IMR-90 (cell line): ENCODE results near the gene KLHL17. TPM values are rescaled to one million over a fixed set of nuclear protein-coding genes. Genes with fewer than 3 reads are reported as not detected.

Experiments
- ATAC-seq: fragments of 200-7000 bp; cut with Tn5 transposase; 2 replicates; pipeline ENCODE4 v1.9.1; 2020; ENCODE audit warnings: low read depth, mild to moderate bottlenecking, moderate library complexity
- BruUV-seq: library from RNA; stranded (reverse); fragments of 400-500 nt; replicated peaks from 2 replicates; lab custom pipeline; 2021; lab: Mats Ljungman, UMichigan
- CTCF ChIA-PET: fragments of 300-600 bp; formaldehyde crosslinking; extraction: SDS; loops from one replicate; lab custom pipeline; 2021; ENCODE audit warnings: antibody characterized with exemption; lab: Yijun Ruan, JAX
- POLR2A ChIA-PET: fragments of 300-600 bp; sonication (Branson Sonifier 250); formaldehyde crosslinking; loops from one replicate; lab custom pipeline; 2022; ENCODE audit warnings: antibody characterized with exemption; ENCODE audit not compliant: unreplicated experiment; lab: Charles Lee
- DNase-seq: peaks from one replicate; pipeline ENCODE4 v3.0.0; 2013
- H2AFZ ChIP-seq: replicated peaks from 2 replicates; pipeline ENCODE3; 2013; ENCODE audit warnings: low read length, mild to moderate bottlenecking; ENCODE audit not compliant: poor library complexity
- H2AK5ac ChIP-seq: 2 replicates; pipeline ENCODE4 v1.6.1; 2013; ENCODE audit warnings: low read depth, low read length, inconsistent platforms
- H2AK9ac ChIP-seq: replicated peaks from 2 replicates; pipeline ENCODE3; 2013; ENCODE audit warnings: mild to moderate bottlenecking, low read depth, low read length, moderate library complexity; ENCODE audit not compliant: poor library complexity
- H2BK120ac ChIP-seq: 2 replicates; pipeline ENCODE4 v1.6.1; 2013; ENCODE audit warnings: low read depth, low read length, inconsistent platforms
- H2BK15ac ChIP-seq: 3 replicates; pipeline ENCODE4 v1.6.1; 2013; ENCODE audit warnings: low read depth, low read length, inconsistent platforms
- H2BK20ac ChIP-seq: 2 replicates; pipeline ENCODE4 v1.6.1; 2013; ENCODE audit warnings: low read depth, mild to moderate bottlenecking, inconsistent platforms, low read length, moderate library complexity
- H2BK5ac ChIP-seq: 2 replicates; pipeline ENCODE4 v1.6.1; 2013; ENCODE audit warnings: mild to moderate bottlenecking, low read depth, low read length, inconsistent platforms; ENCODE audit not compliant: poor library complexity, severe bottlenecking
- H3K14ac ChIP-seq: replicated peaks from 2 replicates; pipeline ENCODE4 v1.6.1; 2013; ENCODE audit warnings: low read depth, low read length, inconsistent platforms
- H3K18ac ChIP-seq: 2 replicates; pipeline ENCODE4 v1.6.1; 2013; ENCODE audit warnings: low read depth, low read length, control low read depth
- H3K23ac ChIP-seq: 2 replicates; pipeline ENCODE4 v1.6.1; 2013; ENCODE audit warnings: low read depth, low read length, inconsistent platforms
- H3K27ac ChIP-seq: 2 replicates; pipeline ENCODE4 v1.5.1; 2013; ENCODE audit warnings: mild to moderate bottlenecking, control low read depth, low read length; ENCODE audit not compliant: insufficient read depth
- H3K27me3 ChIP-seq: 2 replicates; pipeline ENCODE4 v1.6.1; 2013; ENCODE audit warnings: low read length; ENCODE audit not compliant: control insufficient read depth, insufficient read depth
- H3K36me3 ChIP-seq: 2 replicates; pipeline ENCODE4 v1.6.1; 2013; ENCODE audit warnings: low read length, mixed read lengths; ENCODE audit not compliant: control insufficient read depth, insufficient read depth
- H3K4ac ChIP-seq: 2 replicates; pipeline ENCODE4 v1.6.1; 2013; ENCODE audit warnings: low read depth, low read length, inconsistent platforms
- H3K4me1 ChIP-seq: 2 replicates; pipeline ENCODE4 v1.6.1; 2013; ENCODE audit warnings: low read length, mixed read lengths; ENCODE audit not compliant: control insufficient read depth, insufficient read depth
- H3K4me2 ChIP-seq: 2 replicates; pipeline ENCODE4 v1.6.1; 2013; ENCODE audit warnings: low read depth, mild to moderate bottlenecking, control low read depth, low read length, moderate library complexity
- H3K4me3 ChIP-seq: 2 replicates; pipeline ENCODE4 v1.5.1; 2013; ENCODE audit warnings: low read depth, mild to moderate bottlenecking, control low read depth, low read length, moderate library complexity; ENCODE audit not compliant: insufficient read depth
- H3K56ac ChIP-seq: 2 replicates; pipeline ENCODE4 v1.6.1; 2013; ENCODE audit warnings: low read length, inconsistent platforms; ENCODE audit not compliant: insufficient read depth; ENCODE audit errors: extremely low read depth
- H3K79me1 ChIP-seq, 2 experiments: 2 replicates each; pipeline ENCODE4 v1.6.1; 2013; ENCODE audit warnings: low read length in 2 of 2, inconsistent platforms in 1 of 2, low read depth in 1 of 2
- H3K9ac ChIP-seq: 2 replicates; pipeline ENCODE4 v1.6.1; 2013; ENCODE audit warnings: low read depth, low read length, control low read depth
- H3K9me1 ChIP-seq: 2 replicates; pipeline ENCODE4 v1.6.1; 2013; ENCODE audit warnings: low read length, inconsistent platforms; ENCODE audit not compliant: insufficient read depth
- H3K9me3 ChIP-seq: 2 replicates; pipeline ENCODE4 v1.6.1; 2013; ENCODE audit warnings: low read length; ENCODE audit not compliant: control insufficient read depth, insufficient read depth
- H4K20me1 ChIP-seq: 2 replicates; pipeline ENCODE4 v1.6.1; 2013; ENCODE audit warnings: low read length, inconsistent platforms; ENCODE audit not compliant: insufficient read depth
- H4K5ac ChIP-seq: 2 replicates; pipeline ENCODE4 v1.6.1; 2013; ENCODE audit warnings: mild to moderate bottlenecking, low read depth, low read length, control low read depth
- H4K8ac ChIP-seq, 2 experiments: 2 replicates each; pipeline ENCODE4 v1.6.1; 2013; ENCODE audit warnings: low read depth in 2 of 2, low read length in 2 of 2, control low read depth in 1 of 2, inconsistent platforms in 1 of 2
- H4K91ac ChIP-seq: 2 replicates; pipeline ENCODE4 v1.6.1; 2013; ENCODE audit warnings: low read depth, low read length, inconsistent platforms; ENCODE audit not compliant: insufficient read depth
- BHLHE40 ChIP-seq: fragments of 150-350 bp; IDR thresholded peaks from 2 replicates; pipeline ENCODE4 v1.6.1; 2016; ENCODE audit warnings: mild to moderate bottlenecking, low read depth, low read length
- CEBPB ChIP-seq: IDR thresholded peaks from 2 replicates; pipeline ENCODE4 v1.6.1; 2012; ENCODE audit warnings: low read depth, low read length, improper control_type of control experiment
- CHD1 ChIP-seq: IDR thresholded peaks from 2 replicates; pipeline ENCODE4 v1.6.1; 2012; ENCODE audit warnings: low read depth, low read length, improper control_type of control experiment
- ELK1 ChIP-seq: fragments of 150-350 bp; IDR thresholded peaks from 2 replicates; pipeline ENCODE4 v1.6.1; 2016; ENCODE audit warnings: low read depth, mild to moderate bottlenecking, low read length, moderate library complexity, borderline replicate concordance
- MAFK ChIP-seq: IDR thresholded peaks from 2 replicates; pipeline ENCODE4 v1.6.1; 2012; ENCODE audit warnings: low read depth, low read length, improper control_type of control experiment
- MAZ ChIP-seq: IDR thresholded peaks from 2 replicates; pipeline ENCODE4 v1.6.1; 2012; ENCODE audit warnings: low read depth, mild to moderate bottlenecking, low read length, improper control_type of control experiment, moderate library complexity, borderline replicate concordance
- MXI1 ChIP-seq: IDR thresholded peaks from 2 replicates; pipeline ENCODE4 v1.6.1; 2012; ENCODE audit warnings: low read depth, mild to moderate bottlenecking, low read length, moderate library complexity, borderline replicate concordance
- NFE2L2 ChIP-seq: fragments of 150-350 bp; IDR thresholded peaks from 2 replicates; pipeline ENCODE4 v1.6.1; 2016; ENCODE audit warnings: low read depth, mild to moderate bottlenecking, low read length
- POLR2A ChIP-seq: IDR thresholded peaks from 2 replicates; pipeline ENCODE4 v1.6.1; 2012; ENCODE audit warnings: mild to moderate bottlenecking, low read depth, low read length
- RCOR1 ChIP-seq: IDR thresholded peaks from 2 replicates; pipeline ENCODE4 v1.6.1; 2012; ENCODE audit warnings: mild to moderate bottlenecking, low read length, improper control_type of control experiment; ENCODE audit not compliant: insufficient replicate concordance
- RFX5 ChIP-seq: IDR thresholded peaks from 2 replicates; pipeline ENCODE4 v1.8.0; 2012; ENCODE audit warnings: low read depth, mild to moderate bottlenecking, low read length, moderate library complexity
- SMC3 ChIP-seq: fragments of 150-350 bp; IDR thresholded peaks from 2 replicates; pipeline ENCODE4 v1.6.1; 2016; ENCODE audit warnings: low read depth, mild to moderate bottlenecking, antibody characterized with exemption, low read length, moderate library complexity
- WGBS, 2 experiments: methylation state at CpG; one replicate each; pipeline versions ENCODE4 v1.1.5 to v1.1.7; 2013; ENCODE audit warnings: missing lambda C conversion rate in 2 of 2; ENCODE audit not compliant: insufficient read length in 1 of 2; ENCODE audit errors: extremely low coverage in 2 of 2; 5-methylcytosine and 5-hydroxymethylcytosine counted together
- dilution Hi-C: fragments of 300-500 bp; cut with HindIII; formaldehyde crosslinking; loops from one replicate; pipeline ENCODE4 v1.14.3; 2018; ENCODE audit warnings: low sequenced_read_pairs; ENCODE audit not compliant: unreplicated experiment
- in situ Hi-C: fragments of 300-500 bp; cut with MboI; formaldehyde crosslinking; loops from 3 replicates; pipeline ENCODE4 v1.14.3; 2019; ENCODE audit warnings: low sequenced_read_pairs, inconsistent platforms, mixed read lengths
- intact Hi-C: fragments of 100-400 bp; cut with micrococcal nuclease; formaldehyde crosslinking; loops from 2 replicates; pipeline ENCODE4 v1.10.0; 2022
- polyA plus RNA-seq, 3 experiments: library from polyadenylated mRNA; depleted of rRNA; stranded (reverse); fragments of >200 nt; gene quantifications; 2 replicates each; pipeline ENCODE4 v1.2.3, GENCODE V29; 2012; ENCODE audit warnings: low replicate concordance in 1 of 3
- total RNA-seq: library from RNA; depleted of rRNA; stranded (reverse); fragments of >200 nt; gene quantifications from 2 replicates; pipeline ENCODE4 v1.2.3, GENCODE V29; 2012
- TF ChIP-seq, protein P1 (sequence below): fragments of 150-350 bp; IDR thresholded peaks from 2 replicates; pipeline ENCODE4 v1.6.1; 2017; ENCODE audit warnings: mild to moderate bottlenecking, antibody characterized with exemption, low read length, low read depth

Gene KLHL17
- total and polyA plus RNA-seq, 2 of the 4 experiments (the other 2 are of a cell fraction): 3.4 to 41.0 TPM

GRCh38 chr1:980602-981395, 20.4 kb downstream of the KLHL17 start (continued):
- no peak for TF ChIP-seq CEBPB

DNA sequence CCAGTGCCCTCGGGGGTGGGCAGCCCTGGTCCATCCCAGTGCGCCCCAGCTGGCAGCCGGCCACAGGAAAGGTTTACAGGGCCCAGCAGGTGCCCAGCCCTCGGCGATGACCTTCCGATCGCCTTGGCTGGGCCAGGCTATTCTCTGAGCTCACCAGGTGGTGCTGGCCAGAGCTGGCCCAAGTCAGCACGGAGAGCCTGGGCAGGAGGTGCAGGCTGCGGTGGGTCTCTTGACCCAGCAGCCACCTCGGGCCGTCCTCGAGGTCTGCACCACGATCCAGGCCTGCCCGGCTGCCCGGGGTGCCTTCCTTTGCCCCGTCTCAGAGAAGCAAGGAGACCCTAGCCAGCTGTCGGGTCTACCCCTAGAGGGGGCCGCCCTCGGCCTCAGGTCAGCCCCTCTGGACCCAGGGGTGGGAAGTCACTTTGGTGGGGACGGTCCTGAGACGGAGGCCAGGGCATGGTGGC, 21.1 kb downstream of the KLHL17 start:
- H4K20me1 ChIP-seq: no peaks in the 10 kb centered on the region; the same call in 1 of the 2 replicates
- in situ Hi-C loops (no loop called here), dilution Hi-C loops (no loop called here), intact Hi-C loops (loop anchor here (5.0 kb wide), 1 partner anchor 251 kb away; the partner anchor contains the start of genes B3GALT6 and SDF4)
- no peak overlapping the region for H4K8ac ChIP-seq
- no peak overlapping the region for H3K4ac ChIP-seq
- H3K36me3 ChIP-seq: no peaks in the 10 kb centered on the region
- no peak overlapping the region for H3K4me3 ChIP-seq
- no peak overlapping the region for H3K14ac ChIP-seq
- DNase-seq (no peak), ATAC-seq (no peak)
- H3K56ac ChIP-seq: no peak overlapping the region
- H3K9ac ChIP-seq: no peak overlapping the region
- H3K27ac ChIP-seq: no peak overlapping the region
- H2AFZ ChIP-seq: no peak overlapping the region
- H3K23ac ChIP-seq: no peak overlapping the region
- no peaks in the 10 kb centered on the region for H3K9me3 ChIP-seq
- no peak overlapping the region for H3K4me2 ChIP-seq
- no peak overlapping the region for H2BK20ac ChIP-seq
- no peak overlapping the region for H2BK15ac ChIP-seq
- no peak overlapping the region for H2AK5ac ChIP-seq
- ChIA-PET POLR2A (no interaction called here), CTCF (no interaction called here)
- H2AK9ac ChIP-seq: no peak overlapping the region
- H2BK120ac ChIP-seq: no peak overlapping the region
- H3K4me1 ChIP-seq: no peaks in the 10 kb centered on the region
- no peak overlapping the region for H4K91ac ChIP-seq
- no peaks in the 10 kb centered on the region for H3K79me1 ChIP-seq
- BruUV-seq: no TSS peak
- 100% methylated on average over 2 of the region's 21 CpGs; no CpG with 5 or more reads in 1 of the 2 experiments for WGBS, 2 experiments
- H4K5ac ChIP-seq: no peak overlapping the region
- no peaks in the 10 kb centered on the region for H3K9me1 ChIP-seq
- peaks cover 5% of the 10 kb centered on the region; the same call in 1 of the 2 replicates for H3K27me3 ChIP-seq
- H3K18ac ChIP-seq: no peak overlapping the region
- H2BK5ac ChIP-seq: no peak overlapping the region
- TF ChIP-seq RFX5 (no peak), MXI1 (no peak), RCOR1 (no peak), BHLHE40 (no peak), MAZ (no peak), MAFK (no peak), CEBPB (no peak), NFE2L2 (no peak), SMC3 (no peak), POLR2A (no peak), ELK1 (no peak), CHD1 (no peak)
- TF ChIP-seq, protein P1, sequence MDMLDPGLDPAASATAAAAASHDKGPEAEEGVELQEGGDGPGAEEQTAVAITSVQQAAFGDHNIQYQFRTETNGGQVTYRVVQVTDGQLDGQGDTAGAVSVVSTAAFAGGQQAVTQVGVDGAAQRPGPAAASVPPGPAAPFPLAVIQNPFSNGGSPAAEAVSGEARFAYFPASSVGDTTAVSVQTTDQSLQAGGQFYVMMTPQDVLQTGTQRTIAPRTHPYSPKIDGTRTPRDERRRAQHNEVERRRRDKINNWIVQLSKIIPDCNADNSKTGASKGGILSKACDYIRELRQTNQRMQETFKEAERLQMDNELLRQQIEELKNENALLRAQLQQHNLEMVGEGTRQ: no peak
